K562 (cell line): ENCODE measurements around the gene GNRH2.

Source experiments
- C11orf30 ChIP-seq: fragments of 450-650 bp; IDR thresholded peaks from 2 replicates; pipeline ENCODE4 v1.6.1; 2016; ENCODE audit warnings: low read depth, mild to moderate bottlenecking
- DNMT1 ChIP-seq: fragments of 450-650 bp; IDR thresholded peaks from 2 replicates; pipeline ENCODE4 v1.6.1; 2016; ENCODE audit warnings: antibody characterized with exemption, mild to moderate bottlenecking
- GABPA ChIP-seq: fragments of 200-800 bp; sonication (Bioruptor generic); conservative IDR thresholded peaks from 2 replicates; pipeline ENCODE4 v1.6.1; 2016; ENCODE audit warnings: low read depth, missing genetic modification characterization, missing compliant biosample characterization
- HINFP ChIP-seq: fragments of 450-650 bp; conservative IDR thresholded peaks from 2 replicates; pipeline ENCODE4 v1.6.1; 2016; ENCODE audit warnings: missing genetic modification characterization, low read depth, mild to moderate bottlenecking, control low read depth, missing compliant biosample characterization
- HIVEP1 ChIP-seq: fragments of 250-450 bp; sonication (Bioruptor Pico); IDR thresholded peaks from 2 replicates; pipeline ENCODE4 v1.4.0; 2020; ENCODE audit warnings: mild to moderate bottlenecking
- JUNB ChIP-seq: fragments of 450-650 bp; formaldehyde crosslinking; conservative IDR thresholded peaks from 2 replicates; pipeline ENCODE4 v1.4.0; 2020; ENCODE audit warnings: mild to moderate bottlenecking
- KAT7 ChIP-seq: sonication (generic); formaldehyde crosslinking; IDR thresholded peaks from 2 replicates; pipeline ENCODE4 v1.8.0; 2022; ENCODE audit warnings: missing genetic modification reagents, mild to moderate bottlenecking, borderline replicate concordance
- NFYB ChIP-seq: IDR thresholded peaks from 2 replicates; pipeline ENCODE4 v1.6.1; 2011; ENCODE audit warnings: mild to moderate bottlenecking, moderate library complexity; ENCODE audit not compliant: insufficient read length; ENCODE audit errors: extremely low read depth
- POLR2AphosphoS5 ChIP-seq: IDR thresholded peaks from 2 replicates; pipeline ENCODE4 v1.6.1; 2011; ENCODE audit warnings: mild to moderate bottlenecking, low read depth, low read length, moderate library complexity; ENCODE audit not compliant: control insufficient read depth, insufficient read depth
- ZBTB33 ChIP-seq: sonication (generic); formaldehyde crosslinking; IDR thresholded peaks from 2 replicates; pipeline ENCODE4 v1.8.1; 2023; ENCODE audit warnings: mild to moderate bottlenecking, missing genetic modification reagents
- ZKSCAN8 ChIP-seq: fragments of 200-800 bp; sonication (Bioruptor generic); IDR thresholded peaks from 2 replicates; pipeline ENCODE4 v1.6.1; 2016; ENCODE audit warnings: missing genetic modification characterization, missing compliant biosample characterization
- TF ChIP-seq, protein P1 (sequence below), 3 experiments: IDR thresholded peaks in 2 of 3; conservative IDR thresholded peaks in 1 of 3; 2 replicates each; pipeline ENCODE4 v1.5.1; 2011 to 2012; ENCODE audit warnings: low read length in 3 of 3, mild to moderate bottlenecking in 3 of 3, control low read depth in 2 of 3, improper control_type of control experiment in 1 of 3, inconsistent platforms in 1 of 3, low read depth in 1 of 3, mixed read lengths in 1 of 3, moderate library complexity in 1 of 3; ENCODE audit not compliant: insufficient read depth in 2 of 3

DNA sequence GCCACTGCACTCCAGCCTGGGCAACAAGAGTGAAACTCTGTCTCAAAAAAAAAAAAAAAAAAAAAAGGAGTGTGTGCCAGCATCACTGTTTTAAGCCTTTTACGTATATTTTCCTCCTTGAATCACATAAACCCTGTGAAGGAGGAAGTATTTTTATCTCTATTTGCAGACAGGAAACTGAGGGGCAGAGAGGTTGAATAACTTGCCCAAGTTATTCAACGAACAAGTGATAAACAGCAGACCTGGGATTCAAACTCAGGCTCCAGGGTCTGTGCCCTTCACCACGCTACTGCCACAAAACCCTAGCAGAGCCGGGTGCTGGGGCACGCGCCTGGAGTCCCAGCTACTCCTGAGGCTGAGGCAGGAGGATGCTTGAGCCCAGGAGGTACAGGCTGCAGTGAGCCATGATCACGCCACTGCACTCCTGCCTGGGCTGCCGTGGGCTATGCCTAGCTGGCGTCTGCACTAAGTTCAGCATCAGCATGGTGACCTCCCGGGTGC, 50.5 kb downstream of the GNRH2 start:
- TF ChIP-seq C11orf30 = no peak
- TF ChIP-seq ZKSCAN8 (CRISPR knock-in tag) = no peak
- no peak for TF ChIP-seq GABPA (tag)
- TF ChIP-seq, protein P1, sequence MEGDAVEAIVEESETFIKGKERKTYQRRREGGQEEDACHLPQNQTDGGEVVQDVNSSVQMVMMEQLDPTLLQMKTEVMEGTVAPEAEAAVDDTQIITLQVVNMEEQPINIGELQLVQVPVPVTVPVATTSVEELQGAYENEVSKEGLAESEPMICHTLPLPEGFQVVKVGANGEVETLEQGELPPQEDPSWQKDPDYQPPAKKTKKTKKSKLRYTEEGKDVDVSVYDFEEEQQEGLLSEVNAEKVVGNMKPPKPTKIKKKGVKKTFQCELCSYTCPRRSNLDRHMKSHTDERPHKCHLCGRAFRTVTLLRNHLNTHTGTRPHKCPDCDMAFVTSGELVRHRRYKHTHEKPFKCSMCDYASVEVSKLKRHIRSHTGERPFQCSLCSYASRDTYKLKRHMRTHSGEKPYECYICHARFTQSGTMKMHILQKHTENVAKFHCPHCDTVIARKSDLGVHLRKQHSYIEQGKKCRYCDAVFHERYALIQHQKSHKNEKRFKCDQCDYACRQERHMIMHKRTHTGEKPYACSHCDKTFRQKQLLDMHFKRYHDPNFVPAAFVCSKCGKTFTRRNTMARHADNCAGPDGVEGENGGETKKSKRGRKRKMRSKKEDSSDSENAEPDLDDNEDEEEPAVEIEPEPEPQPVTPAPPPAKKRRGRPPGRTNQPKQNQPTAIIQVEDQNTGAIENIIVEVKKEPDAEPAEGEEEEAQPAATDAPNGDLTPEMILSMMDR (IDR thresholded peaks at IDR 0.05 in 2 of 3, conservative IDR thresholded peaks at IDR 0.05 in 1 of 3; ENCODE audit: insufficient read depth in 2 of 3, low read depth in 1 of 3, low read length in 3 of 3) = no peak
- no peak for TF ChIP-seq ZBTB33 (CRISPR knock-in tag)
- TF ChIP-seq JUNB = no peak
- no peak for TF ChIP-seq HIVEP1 (CRISPR knock-in tag)
- TF ChIP-seq DNMT1 = no peak
- no peak for TF ChIP-seq POLR2AphosphoS5
- no peak for TF ChIP-seq NFYB
- no peak for TF ChIP-seq HINFP (tag)
- TF ChIP-seq KAT7 (CRISPR knock-in tag) = no peak
